ENCODE results near the gene SRBD1. TPM values are rescaled to one million over a fixed set of nuclear protein-coding genes. Genes with fewer than 3 reads are reported as not detected.
A peak's percentile ranks its signal among the peaks of the same experiment; 100 is the strongest.

SRBD1 gene
- total and polyA plus RNA-seq, 12 donors: 2.5 to 13.5 (median 10.0) TPM

DNA sequence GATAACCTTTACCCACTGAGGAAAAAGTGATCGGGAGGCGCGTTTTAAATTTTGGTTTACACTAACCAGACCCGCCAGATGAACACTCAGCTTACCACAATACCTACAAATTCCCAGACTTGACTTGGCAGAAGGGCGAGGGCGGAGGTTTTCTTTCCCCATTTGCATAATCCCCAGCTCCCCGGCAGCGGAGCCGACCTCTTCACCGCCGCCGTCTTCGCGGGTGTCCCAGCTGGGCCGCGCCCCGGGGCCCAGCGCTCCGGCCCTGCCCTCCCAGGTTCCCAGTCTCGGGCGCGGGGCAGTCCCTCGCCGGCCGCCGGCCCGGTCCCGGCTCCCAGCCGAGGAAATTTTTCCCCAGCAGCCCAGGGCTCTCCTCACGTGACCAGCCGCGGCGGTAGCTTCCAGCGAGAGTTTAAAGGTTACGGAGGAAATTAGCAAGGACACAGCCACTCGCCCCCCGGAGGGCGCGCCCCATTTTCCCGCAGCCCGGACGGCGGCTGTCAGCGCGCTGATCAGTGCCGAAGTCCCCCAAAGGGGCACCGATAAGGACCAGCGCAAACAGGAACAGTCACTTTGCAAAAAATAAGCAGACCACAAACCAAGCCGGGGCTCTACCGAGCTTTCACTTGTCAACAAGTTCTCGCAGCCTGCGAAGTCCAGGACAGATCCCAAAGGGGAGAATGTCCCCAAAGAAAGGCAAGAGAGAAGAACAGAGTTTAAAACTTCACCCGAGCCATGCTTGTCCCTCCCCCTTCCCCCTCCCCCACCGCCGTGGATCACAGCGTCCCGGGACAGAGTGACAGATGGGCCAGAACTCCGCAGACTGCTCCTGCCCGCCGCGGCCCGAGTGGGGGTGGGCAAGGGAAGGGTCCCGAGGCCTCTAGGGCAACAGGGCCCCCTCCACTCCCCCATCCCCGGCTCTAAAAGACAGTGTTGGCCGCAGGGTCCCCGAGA is 39.1 kb upstream of the SRBD1 start:
- H3K9me3 ChIP-seq: no peaks in the 10 kb centered on the region
- H3K4me1 ChIP-seq: peaks cover 12 to 54% (median 34%) of the 10 kb centered on the region in 9 donors
- no peaks in the 10 kb centered on the region for H3K27me3 ChIP-seq
- ATAC-seq (peak; percentile 50 to 75 (median 65)), DNase-seq (peak; percentile 82 to 87)
- 0 to 1% methylated on average over 66 of the region's 66 CpGs for WGBS, 2 donors
- peak overlapping the region; percentile 97 to 100 (median 98) for H3K27ac ChIP-seq
- peaks cover 0 to 4% (median 0%) of the 10 kb centered on the region in 9 donors for H3K36me3 ChIP-seq
- intact Hi-C loops (cut with DNase I): loop anchor here in 6 of 10 donors (2.0 to 5.0 kb wide), 6 partner anchors 42 to 127 kb away; no protein-coding TSS in a partner anchor
- TF ChIP-seq, protein P1, sequence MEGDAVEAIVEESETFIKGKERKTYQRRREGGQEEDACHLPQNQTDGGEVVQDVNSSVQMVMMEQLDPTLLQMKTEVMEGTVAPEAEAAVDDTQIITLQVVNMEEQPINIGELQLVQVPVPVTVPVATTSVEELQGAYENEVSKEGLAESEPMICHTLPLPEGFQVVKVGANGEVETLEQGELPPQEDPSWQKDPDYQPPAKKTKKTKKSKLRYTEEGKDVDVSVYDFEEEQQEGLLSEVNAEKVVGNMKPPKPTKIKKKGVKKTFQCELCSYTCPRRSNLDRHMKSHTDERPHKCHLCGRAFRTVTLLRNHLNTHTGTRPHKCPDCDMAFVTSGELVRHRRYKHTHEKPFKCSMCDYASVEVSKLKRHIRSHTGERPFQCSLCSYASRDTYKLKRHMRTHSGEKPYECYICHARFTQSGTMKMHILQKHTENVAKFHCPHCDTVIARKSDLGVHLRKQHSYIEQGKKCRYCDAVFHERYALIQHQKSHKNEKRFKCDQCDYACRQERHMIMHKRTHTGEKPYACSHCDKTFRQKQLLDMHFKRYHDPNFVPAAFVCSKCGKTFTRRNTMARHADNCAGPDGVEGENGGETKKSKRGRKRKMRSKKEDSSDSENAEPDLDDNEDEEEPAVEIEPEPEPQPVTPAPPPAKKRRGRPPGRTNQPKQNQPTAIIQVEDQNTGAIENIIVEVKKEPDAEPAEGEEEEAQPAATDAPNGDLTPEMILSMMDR (IDR thresholded peaks at IDR 0.05): no peak
- H3K4me3 ChIP-seq: peak overlapping the region; percentile 56 to 94 (median 78)

DNA sequence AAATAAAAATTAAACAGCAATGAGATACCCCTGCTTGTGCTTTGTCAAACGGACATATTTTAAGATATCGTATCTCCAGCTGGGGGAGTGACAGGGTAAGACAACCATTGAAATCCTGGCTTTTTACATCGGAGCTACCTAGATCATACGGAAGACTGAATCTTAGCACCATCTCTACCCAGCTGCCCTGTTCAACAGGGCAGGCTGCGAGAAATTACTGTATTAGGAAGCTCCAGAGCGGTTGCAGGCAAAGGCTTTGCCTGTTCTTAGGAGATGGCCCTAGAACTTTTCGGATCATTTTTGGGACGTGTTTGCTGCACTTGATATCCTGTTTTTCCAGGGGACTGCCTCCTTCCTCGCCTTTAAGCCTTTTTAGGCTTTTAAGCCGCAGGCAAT is 38.4 kb upstream of the SRBD1 start:
- intact Hi-C loops (cut with DNase I): loop anchor here in 2 of 10 donors (2.0 to 5.0 kb wide), 2 partner anchors 125 to 128 kb away; no protein-coding TSS in a partner anchor

DNA sequence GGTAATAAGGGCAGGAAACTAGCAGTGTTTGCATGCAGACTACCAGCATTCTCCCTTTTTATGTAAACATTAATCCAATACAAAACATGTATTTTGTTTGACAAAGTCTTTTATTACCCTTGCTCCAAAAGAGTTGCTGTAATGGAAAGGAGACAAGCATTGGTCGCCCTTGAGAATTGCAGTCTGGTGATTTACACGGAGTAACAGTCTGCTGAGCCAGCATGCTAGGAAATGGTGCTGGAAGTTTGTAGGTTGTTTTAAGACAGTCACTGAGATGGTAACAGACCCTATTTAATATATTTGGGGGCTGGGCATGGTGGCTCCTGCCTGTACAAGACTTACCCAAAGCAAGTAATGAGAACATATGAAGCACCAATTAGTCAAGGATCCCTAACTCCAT is 37.6 kb upstream of the SRBD1 start:
- ATAC-seq (no peak), DNase-seq (no peak)
- Histone ChIP-seq H3K27ac (peak overlapping the region in 1 of 10 donors; percentile 97), H3K27me3 (no peaks in the 10 kb centered on the region), H3K4me3 (peak overlapping the region in 1 of 10 donors; percentile 77), H3K4me1 (peaks cover 9 to 45% (median 32%) of the 10 kb centered on the region in 9 donors), H3K9me3 (no peaks in the 10 kb centered on the region), H3K36me3 (no peaks in the 10 kb centered on the region)
- WGBS, 2 donors: 66 to 68% methylated on average over 2 of the region's 2 CpGs
- intact Hi-C loops (cut with DNase I): loop anchor here in 2 of 10 donors (2.0 to 5.0 kb wide), 2 partner anchors 126 to 129 kb away; no protein-coding TSS in a partner anchor
- TF ChIP-seq, protein P1 (IDR thresholded peaks at IDR 0.05): no peak

More for the DNA sequence above, 38.4 kb upstream of the SRBD1 start:
- WGBS, 2 donors: 4 to 5% methylated on average over 10 of the region's 10 CpGs
- ATAC-seq (no peak), DNase-seq (no peak)
- H3K9me3 ChIP-seq: no peaks in the 10 kb centered on the region
- H3K4me1 ChIP-seq: peaks cover 12 to 49% (median 34%) of the 10 kb centered on the region in 9 donors
- H3K27me3 ChIP-seq: no peaks in the 10 kb centered on the region
- TF ChIP-seq, protein P1 (IDR thresholded peaks at IDR 0.05): peak in 2 of 9 donors; percentile 12 to 14
- H3K4me3 ChIP-seq: peak overlapping the region; percentile 56 to 94 (median 78)
- H3K36me3 ChIP-seq: no peaks in the 10 kb centered on the region
- peak overlapping the region; percentile 97 to 100 (median 98) for H3K27ac ChIP-seq

DNA sequence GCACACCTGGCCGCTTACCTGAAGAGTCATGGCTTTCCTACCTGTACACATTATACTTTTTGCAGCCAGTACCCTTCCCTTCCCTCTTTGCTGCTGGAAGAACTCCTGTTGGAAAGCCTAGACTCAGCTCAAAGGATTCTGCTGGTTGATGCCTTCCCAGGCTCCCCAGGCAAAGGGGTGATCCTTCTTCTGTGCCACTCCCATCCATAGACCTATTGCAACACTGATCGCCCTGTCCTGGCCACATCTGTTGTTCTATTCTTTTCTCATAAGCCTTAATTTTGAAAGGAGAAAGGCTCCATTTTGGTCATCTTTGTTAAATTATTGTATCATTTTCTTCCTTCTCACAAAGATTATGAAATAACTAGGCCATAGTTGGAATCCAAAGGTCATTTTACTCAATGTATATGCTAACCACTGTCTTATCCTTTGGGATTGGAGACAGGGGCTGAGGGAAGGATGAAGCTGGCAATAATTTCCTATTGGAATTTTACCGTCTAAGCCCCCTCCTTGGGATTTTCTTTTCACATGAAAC is 37.0 kb upstream of the SRBD1 start:
- H3K4me1 ChIP-seq: peaks cover 9 to 44% (median 32%) of the 10 kb centered on the region in 9 donors
- no peak for DNase-seq
- intact Hi-C loops (cut with DNase I): loop anchor here in 2 of 10 donors (2.0 to 5.0 kb wide), 2 partner anchors 127 to 129 kb away; no protein-coding TSS in a partner anchor
- H3K27me3 ChIP-seq: peaks cover 0 to 5% (median 0%) of the 10 kb centered on the region in 7 donors
- H3K27ac ChIP-seq: no peak overlapping the region
- WGBS, 2 donors: 93 to 95% methylated on average over 3 of the region's 3 CpGs
- TF ChIP-seq, protein P1 (IDR thresholded peaks at IDR 0.05): no peak
- ATAC-seq: no peak
- H3K36me3 ChIP-seq: no peaks in the 10 kb centered on the region
- H3K4me3 ChIP-seq: no peak overlapping the region
- no peaks in the 10 kb centered on the region for H3K9me3 ChIP-seq

Data from heart right ventricle (tissue), 16 donors.